ENCODE data around the gene ZNF574.

The ZNF574 gene

GRCh38 chr19:42129399-42130253 is 53.7 kb downstream of the ZNF574 start:
- DNase-seq: no peak

- no peak for DNase-seq
These were observed 54.2 kb downstream of the ZNF574 start for GRCh38 chr19:42130254-42130573.

Data from T-helper 9 cell (primary cell).